Activated CD8-positive, alpha-beta memory T cell treated with anti-CD3 and anti-CD28 coated beads, Interleukin-2, amount 50 U/mL, for 1 hour (primary cell): ENCODE results near the gene UNC13B.
"Not testable (repeated sequence)": the region's sequence is repeated elsewhere in the genome, so short reads cannot be mapped to it uniquely, and the experiment has no call there.

ENCODE experiments used
- DNase-seq: peaks from one replicate; pipeline ENCODE4 v3.0.0-alpha.2; 2020; ENCODE audit errors: extremely low read depth

UNC13B gene

DNA sequence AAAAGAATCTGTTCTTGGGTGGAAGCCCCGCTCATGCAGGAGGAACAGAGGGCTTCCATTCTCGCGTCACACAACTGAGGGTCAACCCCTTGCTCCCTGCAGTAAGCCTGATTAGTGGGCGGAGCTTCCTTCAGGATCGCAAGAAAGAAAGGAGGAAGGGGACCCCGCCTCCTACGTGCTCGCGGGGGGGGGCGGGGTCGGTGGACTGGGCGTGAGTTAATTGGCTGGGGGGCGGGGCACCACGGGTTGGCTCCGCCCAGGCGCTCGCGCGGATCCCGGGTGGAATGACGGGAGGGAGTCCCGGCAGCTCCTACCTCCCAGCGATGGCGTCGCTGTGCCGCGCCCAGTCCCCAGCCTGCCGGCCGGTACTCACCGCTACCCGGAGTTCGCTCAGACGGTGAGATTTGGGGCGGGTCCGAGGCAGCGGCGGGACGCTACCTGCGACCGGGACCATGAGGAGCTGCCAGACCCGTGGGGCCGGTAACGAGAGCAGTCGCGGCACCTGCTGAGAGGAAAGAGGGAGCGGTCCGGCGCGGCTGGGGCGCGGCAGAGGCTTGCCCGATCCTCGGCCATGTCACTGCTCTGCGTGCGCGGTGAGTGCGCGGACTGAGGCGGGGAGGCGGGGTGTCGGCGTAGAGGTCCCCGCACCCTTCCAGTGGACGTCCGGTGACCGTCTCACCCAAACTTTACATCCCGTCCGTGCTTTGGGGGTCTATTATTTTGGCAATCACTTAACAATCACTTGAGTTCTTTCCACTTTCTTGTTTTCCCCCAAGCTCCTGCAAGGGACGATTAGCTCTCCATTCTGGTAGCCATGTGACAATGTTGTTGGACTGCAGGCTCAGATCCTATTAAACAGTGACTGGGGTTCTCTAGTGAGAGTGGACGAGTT lies at the start of gene UNC13B:
Gene UNC13B (plus strand): TSS at position 297 of the 892 bp plus-strand sequence. CDS start 275 bp downstream, at position 572.
- DNase-seq: peak; percentile 39

DNA sequence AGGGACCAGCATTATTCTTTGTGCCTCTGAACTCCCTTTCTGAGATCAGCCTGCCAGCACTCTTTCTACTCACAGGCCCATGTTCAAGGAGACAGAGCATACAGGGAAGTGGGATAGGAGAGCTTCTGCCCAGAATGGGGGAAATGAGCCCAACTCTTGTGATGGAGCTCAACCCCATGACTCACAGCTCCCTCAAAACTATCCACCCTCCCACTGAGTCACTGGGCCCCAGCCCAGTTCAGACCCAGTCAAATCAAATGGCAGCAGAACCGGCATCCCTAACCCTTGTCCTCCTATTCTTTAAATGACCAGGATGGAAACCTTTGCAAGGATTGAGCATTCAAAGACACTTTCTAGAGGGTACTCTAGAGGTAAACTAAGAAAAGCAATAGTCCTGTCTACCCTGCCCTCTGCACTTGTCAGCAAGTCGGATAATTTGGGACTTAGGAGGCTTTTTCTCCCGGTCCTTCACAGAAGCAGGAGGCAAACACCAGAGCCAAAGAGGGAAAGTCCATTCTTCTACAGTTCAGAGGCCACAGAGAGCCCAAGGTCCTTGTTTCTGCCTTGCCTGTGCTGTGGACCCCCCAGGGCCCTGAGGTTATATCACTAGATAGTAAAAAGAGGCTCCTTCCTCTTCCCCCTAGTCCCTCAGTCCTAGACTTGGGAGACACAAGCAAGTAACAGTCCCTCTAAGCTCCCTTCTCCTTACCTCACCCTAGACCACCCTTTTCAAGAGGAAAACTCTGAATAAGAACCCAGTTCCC lies 49.4 kb upstream of the UNC13B start:
- no peak for DNase-seq

DNA sequence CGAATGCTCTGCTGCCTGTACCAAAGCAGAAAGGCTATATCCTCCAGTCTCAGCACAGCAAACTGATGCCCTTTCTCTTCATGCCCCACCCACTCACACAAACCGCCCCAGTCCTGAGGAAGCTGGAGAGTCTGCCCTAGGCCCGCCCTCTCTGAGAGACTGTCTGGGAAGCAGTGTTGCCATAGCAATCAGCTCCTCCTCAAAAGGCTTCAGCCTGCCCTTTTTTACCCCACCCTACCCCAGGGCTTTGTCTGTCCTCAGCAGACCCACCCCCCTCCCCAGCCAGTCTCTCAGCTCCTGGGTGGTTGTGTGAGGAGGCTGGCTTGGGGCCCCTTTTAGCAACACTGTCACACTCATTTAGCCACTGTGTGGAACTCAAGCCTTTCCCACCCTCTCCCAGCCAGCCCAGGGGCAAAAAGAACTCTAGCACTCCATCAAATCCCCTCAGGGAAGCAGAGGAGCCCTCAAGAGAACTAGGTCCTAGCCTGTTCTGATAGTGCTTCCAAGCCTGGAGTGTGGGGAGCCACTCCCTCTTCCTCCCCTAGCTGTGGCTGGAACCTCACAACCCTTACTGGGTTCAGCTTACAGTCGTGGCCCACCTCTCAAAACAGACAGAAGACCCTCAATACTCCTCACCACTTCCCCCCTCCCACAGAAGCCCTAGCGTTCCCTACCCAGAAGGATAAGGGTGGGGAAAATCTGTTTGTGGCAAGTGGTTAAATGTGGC lies 47.5 kb upstream of the UNC13B start:
- peak; percentile 46 for DNase-seq

DNA sequence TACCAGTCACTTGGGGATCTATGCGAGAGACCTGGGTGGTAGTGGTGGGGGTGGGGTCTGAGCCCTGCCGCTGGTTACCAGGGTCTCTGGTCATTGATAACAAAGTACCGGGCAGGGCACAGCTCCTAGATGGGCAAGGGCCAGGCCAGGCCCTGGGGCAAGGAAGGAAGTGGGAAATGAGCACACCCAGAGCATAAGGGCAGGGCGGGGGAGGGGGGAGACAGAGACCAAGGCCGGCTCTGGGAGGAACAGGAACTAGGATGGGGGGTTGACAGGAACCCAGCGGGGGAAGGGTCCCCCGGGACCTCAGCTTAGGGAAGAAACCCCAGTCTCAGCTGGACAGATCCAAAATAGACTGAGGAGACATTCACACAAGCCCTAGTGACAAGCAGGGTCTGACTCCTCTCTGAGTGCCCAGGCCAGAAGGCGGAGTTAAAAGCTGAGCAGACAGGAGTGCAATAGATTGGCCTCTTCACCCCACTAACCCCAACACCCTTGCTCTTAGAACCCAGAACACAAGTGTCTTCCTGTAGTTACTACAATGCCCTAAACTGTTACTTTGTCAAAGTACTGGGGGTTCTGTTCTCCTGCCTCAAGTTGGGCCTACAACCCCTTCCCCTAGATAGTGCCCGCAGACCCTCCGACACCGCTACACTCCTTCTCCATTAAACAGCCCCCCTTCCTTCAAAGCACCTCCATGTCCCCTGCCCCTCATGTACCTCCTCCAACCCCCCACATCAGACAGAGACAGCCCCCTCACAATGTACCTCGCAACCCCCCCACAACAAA lies 46.8 kb upstream of the UNC13B start:
- DNase-seq: no peak

DNA sequence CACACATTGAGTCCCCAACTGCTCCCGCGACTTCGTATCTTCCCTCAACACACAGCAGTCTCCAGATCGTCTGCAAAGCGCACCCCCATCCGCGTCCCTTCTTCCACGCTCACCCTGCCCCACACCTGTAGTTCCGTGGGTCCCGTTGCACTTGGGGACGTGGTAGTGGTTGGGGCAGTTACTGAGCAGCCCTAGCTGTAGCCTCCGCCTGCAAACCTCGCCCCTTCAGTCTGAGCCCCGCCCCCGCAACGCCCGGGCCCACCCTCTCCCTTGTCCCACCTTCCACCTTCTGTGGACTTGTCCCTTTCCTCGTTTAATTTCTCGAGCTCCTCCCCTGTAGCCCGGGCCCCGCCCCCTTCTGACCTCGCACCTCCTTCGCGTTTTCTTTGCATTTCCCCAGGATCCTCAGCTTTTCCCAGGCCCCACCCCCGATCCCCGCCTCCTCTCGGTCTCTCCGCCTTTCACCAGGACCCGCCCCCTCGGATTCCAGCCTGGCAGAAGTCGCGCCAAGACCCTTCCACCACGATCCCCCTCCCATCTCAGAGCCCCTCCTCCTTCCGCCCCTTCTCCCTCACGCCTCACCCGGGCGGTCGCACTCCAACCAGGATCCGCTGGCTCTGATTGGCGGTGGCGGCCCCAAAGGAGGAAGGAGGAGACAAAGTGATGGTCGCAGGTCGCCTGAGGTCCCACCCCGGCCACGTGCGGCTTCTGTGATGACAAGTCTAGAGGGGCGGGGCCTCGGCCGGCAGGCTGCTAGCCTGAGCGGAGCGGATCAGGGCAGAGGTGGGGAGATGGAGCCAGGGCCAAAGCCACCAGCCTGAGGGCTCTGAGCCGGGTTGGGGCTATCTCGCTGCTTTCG lies 45.9 kb upstream of the UNC13B start, which contains the start of gene ATOSB:
Gene ATOSB (minus strand): TSS at position 183 of the 859 bp plus-strand sequence. CDS start 7,588 bp downstream, outside the sequence.
- DNase-seq: peak; percentile 80

DNA sequence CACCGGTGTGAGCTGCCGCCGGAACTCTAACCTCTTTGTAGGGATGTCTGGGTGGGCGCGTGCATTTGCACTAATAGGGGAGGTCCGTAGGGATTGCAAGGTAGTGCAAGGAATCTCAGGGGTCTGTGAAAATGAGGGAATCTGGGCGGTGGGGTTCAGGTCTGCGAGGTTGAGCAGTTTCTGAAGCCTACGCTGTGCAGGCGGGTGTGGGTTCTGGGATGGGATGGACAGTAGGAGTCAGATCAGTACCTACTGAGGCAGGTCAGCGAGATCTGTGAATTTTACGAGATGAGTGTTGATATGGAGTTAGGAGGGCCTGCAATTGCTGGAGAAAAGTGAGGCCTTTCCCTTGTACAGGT lies 45.3 kb upstream of the UNC13B start:
- no peak for DNase-seq

DNA sequence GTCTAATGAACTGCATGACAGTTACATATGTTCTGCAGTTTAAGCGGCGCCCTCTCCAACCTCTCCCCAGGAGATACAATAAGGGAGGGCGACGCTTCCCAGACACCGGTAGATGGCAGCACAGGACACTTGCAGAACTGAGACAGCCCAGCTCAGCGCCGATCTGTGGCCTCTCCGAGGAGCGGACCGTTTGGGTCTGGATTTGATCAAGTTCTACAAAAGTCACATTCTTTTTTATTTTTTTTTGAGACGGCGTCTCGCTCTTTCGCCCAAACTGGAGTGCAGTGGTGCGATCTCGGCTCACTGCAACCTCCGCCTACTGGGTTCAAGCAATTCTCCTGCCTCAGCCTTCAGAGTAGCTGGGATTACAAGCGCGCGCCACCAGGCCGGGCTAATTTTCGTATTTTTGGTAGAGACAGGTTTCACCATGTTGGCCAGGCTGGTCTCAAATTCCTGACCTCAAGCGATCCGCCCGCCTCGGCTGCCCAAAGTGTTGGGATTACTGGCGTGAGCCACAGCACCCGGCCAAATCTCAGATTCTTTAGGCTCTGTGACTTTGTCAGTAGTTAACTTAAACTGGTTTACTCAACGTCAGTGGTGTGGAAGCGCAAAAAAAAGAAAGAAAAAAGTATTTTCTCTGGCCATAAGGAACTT lies 44.8 kb upstream of the UNC13B start:
- peak; percentile 84 for DNase-seq

DNA sequence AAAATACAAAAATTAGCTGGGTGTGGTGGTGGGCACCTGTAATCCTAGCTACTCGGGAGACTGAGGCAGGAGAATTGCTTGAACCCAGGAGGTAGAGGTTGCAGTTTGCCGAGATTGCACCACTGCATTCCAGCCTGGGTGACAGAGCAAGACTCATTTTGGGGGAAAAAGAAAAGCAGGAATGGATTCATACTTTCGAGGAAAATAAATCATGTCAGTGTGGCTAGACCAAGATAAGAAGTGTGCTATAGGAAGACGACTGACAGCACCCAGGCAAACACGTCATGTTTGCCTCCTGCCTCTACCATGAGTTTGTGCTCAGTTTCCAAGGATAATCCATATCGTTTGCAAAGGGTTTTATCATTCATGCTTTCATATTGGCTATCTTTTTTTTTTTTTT lies 26.9 kb upstream of the UNC13B start:
- no peak for DNase-seq

DNA sequence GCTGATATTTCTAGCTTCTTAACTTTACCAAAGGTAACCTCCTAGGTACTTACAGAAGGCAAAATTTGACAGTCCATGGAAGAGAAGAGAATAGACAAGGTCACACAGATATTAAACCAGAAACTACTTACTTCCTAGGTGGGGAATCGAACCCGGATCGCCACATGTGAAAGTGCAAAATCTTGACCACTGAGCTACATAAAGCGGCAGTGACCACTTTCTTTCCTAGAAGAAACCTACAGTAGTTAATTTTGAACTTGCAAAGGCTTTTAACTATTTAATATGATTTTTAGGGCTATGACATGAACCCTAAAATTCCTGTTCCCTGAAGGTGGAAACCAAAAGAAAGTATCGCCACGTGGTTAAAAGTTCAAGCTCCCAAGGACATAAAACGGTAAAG lies 25.8 kb upstream of the UNC13B start:
- DNase-seq: no peak

DNA sequence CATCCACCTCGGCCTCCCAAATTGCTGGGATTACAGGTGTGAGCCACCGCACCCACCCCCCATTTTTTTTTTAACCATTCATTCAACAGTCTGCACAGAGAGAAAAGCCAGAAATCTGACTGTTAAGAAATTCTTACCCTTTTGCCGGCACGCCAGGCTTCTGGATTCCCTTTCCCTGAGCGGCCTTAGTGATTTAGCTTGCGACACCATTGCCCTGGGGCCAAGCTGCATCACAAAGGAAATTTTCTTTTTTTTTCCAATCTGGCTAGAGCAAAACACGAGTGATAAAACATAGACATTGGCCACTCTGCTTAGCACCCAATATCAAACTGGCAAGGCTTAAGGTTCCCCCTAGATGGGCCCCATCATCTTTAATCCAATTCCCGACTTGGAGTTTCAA lies 24.9 kb upstream of the UNC13B start:
- DNase-seq: no peak

DNA sequence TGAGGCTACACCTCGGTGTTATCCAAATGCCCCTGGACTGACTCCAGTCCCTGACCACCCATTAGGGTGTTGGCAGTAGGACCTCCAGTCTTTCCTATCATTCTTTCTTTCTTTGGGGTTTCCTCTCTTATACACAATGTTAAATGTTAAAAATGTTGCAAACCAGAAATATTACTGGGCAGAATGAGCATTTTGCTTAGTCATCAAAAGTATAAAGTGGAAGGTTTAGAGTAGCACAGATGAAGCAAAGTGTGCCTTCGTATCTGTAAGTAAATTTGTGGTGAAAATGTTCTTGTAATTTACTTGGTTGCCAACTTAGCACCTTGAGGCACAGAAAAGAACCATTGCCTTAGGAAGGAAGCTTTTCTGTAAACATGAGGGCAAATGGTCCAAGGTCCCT lies 21.7 kb upstream of the UNC13B start:
- no peak for DNase-seq

DNA sequence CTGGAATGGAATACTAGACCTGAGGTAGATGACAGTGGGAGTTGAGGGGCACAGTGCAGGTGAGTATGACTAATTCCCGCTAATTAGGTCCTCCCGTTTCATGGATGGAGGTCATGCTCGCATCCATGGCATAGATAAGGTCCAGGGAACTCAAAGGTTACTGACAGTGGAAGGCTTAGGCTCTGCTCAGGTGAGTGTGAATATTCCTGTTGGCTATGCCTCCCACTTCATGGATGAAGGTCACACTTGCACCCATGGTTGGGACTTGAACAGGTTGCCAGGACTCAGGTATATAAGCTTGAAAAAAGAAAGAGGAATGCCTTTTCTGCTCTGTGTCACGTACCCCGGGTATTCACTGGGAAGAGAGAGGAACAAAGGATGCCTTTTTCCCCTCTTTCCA lies 19.8 kb upstream of the UNC13B start:
- no peak for DNase-seq

DNA sequence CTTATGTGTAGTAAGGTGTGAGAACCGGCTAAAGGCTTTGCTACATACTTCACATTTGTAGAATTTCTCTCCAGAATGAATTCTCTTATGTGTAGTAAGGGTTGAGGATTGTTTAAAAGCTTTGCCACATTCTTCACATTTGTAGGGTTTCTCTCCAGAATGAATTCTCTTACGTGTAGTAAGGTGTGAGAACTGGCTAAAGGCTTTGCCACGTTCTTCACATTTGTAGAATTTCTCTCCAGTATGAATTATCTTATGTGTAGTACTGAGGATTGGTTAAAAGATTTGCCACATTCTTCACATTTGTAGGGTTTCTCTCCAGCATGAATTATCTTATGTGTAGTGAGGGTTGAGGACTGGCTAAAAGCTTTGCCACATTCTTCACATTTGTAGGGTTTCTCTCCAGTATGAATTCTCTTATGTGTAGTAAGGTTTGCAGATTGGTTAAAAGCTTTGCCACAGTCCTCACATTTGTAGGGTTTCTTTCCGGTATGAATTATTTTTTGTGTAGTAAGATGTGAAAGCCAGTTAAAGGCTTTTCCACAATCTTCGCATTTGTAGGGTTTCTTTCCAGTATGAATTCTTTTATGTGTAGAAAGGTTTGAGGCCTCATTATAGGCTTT lies 13.8 kb upstream of the UNC13B start:
- DNase-seq: not testable (repeated sequence)

DNA sequence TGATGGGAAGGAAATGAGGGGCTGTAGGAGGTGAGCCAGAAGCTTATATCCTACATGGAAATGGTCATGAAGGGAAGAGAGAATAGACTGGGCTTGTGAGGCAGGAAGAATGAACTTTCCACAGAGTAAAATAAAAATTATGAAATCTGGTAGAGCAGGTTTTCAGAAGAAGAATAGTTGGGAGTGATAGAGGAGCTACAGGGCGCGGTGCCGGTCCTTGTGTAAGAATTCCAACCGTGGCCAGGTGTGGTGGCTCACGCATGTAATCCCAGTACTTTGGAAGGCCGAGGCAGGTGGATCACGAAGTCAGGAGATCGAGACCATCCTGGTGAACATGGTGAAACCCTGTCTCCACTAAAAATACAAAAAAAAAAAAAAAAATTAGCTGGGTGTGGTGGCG lies 8.9 kb upstream of the UNC13B start:
- no peak for DNase-seq

DNA sequence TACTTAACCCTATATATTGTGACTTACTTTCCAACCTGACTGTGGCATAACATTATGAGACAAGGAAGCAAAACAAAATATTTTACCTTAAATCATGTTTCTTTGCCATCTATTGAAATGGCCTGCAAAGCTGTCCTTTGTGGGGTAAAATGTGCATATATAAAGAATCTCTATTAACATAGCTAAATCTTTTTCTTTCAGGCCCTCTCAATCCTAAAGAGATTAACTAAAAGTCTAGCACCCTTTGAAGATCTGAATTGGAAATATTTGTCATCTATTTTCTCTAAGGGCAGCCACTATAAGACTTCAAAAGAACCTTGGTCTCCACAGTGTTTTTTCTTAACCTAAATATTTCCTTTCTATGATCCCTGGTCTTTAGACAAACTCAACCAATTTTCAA lies 5.0 kb upstream of the UNC13B start:
- no peak for DNase-seq

DNA sequence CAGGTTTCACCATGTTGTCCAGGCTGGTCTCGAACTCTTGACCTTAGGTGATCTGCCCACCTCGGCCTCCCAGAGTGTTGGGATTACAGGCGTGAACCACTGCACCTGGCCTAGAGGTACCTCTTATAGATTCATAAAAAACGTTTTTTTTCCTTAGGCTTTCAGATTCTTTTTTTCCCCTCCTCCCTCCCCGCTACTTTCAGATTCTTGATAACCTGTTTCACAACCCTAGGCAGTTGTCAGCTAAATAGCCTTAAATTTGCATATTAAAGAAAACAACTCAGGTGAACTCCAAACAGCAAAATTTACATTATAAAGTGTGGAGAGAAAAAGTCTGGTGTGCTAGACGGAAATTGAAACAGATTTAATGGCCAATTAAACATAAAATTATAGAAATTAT lies 4.0 kb upstream of the UNC13B start:
- not testable (repeated sequence) for DNase-seq

DNA sequence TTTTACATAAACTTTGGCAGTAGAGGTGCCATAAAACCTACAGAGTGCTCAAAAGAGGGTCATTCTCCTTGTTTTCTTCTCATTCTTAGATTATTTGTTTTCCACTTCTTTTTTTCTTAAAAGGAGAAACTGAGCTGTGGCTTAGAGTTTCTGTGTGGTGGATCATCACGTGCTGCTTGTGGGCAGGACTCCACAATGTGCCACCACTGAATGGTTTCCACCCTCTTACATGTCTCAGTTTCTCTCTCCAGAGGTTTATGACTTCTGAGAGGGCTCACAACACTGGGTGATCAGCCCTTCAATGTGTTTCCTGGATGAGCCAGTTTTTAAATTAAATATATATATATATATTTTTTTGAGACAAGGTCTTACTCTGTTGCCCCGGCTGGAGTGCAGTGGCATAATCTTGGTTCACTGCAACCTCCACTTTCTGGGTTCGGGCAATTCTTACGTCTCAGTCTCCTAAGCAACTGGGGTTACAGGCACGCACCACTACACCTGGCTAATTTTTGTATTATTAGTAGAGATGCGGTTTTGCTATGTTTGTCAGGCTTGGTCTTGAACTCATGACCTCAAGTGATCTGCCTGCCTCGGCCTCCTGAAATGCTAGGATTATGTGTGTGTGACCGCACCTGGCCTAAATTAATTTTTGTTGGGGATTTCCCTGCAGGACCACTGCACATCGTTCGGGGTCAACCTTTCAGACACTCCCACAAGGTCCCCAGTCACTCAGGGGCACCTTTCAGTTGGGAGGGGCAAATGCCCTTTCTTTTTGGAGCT lies 3.1 kb upstream of the UNC13B start:
- DNase-seq: no peak

DNA sequence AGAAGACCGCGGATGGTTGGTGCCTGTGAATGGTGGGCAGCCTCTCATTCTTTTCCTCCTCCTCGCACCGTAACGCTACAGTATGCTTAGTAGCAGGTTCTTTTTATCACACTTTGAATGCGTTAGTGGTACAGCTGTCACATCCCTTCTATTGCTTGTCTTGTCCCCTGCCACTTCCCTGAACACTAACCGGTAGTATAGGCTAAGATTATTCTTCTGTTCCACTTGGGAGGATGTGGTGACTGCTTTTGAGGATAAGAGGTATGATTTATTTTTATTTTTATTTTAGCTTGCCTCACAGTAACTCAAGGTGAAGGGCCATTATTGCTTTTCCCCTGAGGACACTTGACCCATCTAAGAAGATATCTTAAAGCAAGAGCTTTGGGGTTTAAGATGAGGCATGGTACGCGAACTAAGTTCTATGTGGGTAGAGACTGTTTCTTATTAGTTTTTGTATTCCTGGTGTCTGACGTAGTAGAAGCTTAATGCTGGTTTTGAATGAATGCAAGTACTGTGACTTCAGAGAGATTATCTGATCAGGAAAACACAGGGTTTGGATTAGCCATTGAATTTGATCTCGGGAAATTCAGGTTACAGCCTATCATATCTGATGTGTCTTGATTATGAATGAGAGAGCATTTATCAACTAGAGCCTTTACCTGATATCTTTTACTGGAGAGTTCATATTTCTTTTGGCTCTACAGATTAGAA lies 951 bp downstream of the UNC13B start:
- no peak for DNase-seq
